ENCODE results near the gene NCBP3. TPM values are rescaled to one million over a fixed set of nuclear protein-coding genes. Genes with fewer than 3 reads are reported as not detected.

Gene NCBP3
- total and polyA plus RNA-seq, 2 of the 8 experiments (the other 6 are each of a cell fraction or from before 2014, with no cell fraction given), result 19.6 to 46.1 TPM

GRCh38 chr17:3884188-3884587 is 38.1 kb upstream of the NCBP3 start (continued):
- no peak for TF ChIP-seq RAD21 (IDR thresholded peaks at IDR 0.05 in 1 of 2, conservative IDR thresholded peaks at IDR 0.05 in 1 of 2; ENCODE audit: low read depth in 2 of 2, low read length in 2 of 2)
